Ovary (tissue), 3 donors: Measurements from ENCODE around the gene PTPRG.

Experiments used
- CTCF ChIP-seq, 3 donors: fragments of 450-650 bp in 2 of 3; fragments of 200-600 bp in 1 of 3; IDR thresholded peaks; one replicate each; pipeline versions ENCODE4 v1.5.1 to v1.8.0; 2016 to 2022; ENCODE audit warnings: antibody characterized with exemption in 3 of 3, mild to moderate bottlenecking in 1 of 3
- EP300 ChIP-seq: sonication (generic); formaldehyde crosslinking; IDR thresholded peaks from one replicate; pipeline ENCODE4 v1.6.1; 2017; ENCODE audit warnings: antibody characterized with exemption
- donor health status: DM: no; HTN: no; CAD: no.

- no peak for TF ChIP-seq CTCF (IDR thresholded peaks at IDR 0.05)
- no peak for TF ChIP-seq EP300
Measured at GRCh38 chr3:61967019-61967418, 405.6 kb downstream of the PTPRG start.
